Duodenal mucosa (tissue), 2 donors: ENCODE results near the gene MRGPRD.

Experiments
- H3K27ac ChIP-seq: one replicate; pipeline ENCODE4 v1.7.0; 2013; ENCODE audit warnings: low read depth, low read length
- H3K27me3 ChIP-seq, 2 donors: one replicate each; pipeline ENCODE4 v1.7.0; 2013; ENCODE audit warnings: low read length in 2 of 2, control low read depth in 1 of 2; ENCODE audit not compliant: insufficient read depth in 2 of 2, control insufficient read depth in 1 of 2
- H3K36me3 ChIP-seq, 2 donors: one replicate each; pipeline ENCODE4 v1.7.0; 2013; ENCODE audit warnings: low read length in 2 of 2, control low read depth in 1 of 2; ENCODE audit not compliant: insufficient read depth in 2 of 2, control insufficient read depth in 1 of 2
- H3K4me1 ChIP-seq, 2 donors: one replicate each; pipeline ENCODE4 v1.7.0; 2013; ENCODE audit warnings: low read length in 2 of 2, control low read depth in 1 of 2; ENCODE audit not compliant: insufficient read depth in 2 of 2, control insufficient read depth in 1 of 2
- H3K4me3 ChIP-seq, 2 donors: one replicate each; pipeline ENCODE4 v1.7.0; 2013; ENCODE audit warnings: low read length in 2 of 2, low read depth in 1 of 2
- H3K9ac ChIP-seq, 2 donors: one replicate each; pipeline ENCODE4 v1.7.0; 2013; ENCODE audit warnings: low read length in 2 of 2, low read depth in 1 of 2
- H3K9me3 ChIP-seq, 2 donors: one replicate each; pipeline ENCODE4 v1.7.0; 2013; ENCODE audit warnings: low read length in 2 of 2, control low read depth in 1 of 2; ENCODE audit not compliant: control insufficient read depth in 1 of 2

The MRGPRD gene

DNA sequence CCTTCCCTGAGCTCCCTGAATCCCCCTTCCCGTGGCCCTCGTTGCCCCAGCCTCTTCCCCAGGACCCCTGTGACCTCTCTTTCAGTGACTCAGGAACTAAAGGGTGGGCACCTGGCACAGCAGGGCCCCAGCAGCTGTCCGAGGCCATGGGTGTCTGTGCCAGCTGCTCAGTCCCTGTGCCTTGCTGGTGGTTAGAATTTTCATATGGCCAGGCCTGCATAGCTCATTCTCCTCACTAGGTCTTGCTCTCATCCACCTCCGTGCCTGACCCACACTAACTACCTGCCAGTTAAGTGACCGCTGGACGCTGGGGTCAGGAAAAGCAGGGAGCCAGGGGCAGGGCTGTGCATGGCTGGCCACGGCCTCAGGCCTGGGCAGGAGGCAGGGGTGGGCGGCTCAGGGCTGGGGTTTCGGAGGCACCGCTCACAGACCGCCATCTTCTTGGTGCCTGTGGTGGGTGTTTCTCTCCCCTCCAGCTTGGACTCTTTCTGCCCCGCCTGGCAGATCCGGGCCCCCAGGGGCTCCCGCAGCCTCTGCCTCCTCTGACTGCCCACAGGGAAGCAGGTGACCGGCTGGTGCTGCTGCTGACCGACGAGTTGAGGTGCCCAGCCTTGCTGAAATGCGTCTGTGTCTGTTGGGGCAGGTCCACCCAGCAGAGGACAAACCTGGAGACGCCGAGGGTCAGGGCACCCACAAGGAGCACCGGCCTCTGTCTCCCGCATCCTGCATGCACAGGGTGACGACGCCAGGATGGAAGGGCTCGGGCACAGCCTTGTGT lies 20.3 kb downstream of the MRGPRD start:
- no peaks in the 10 kb centered on the region for H3K36me3 ChIP-seq
- peaks cover 2% of the 10 kb centered on the region in 2 donors for H3K4me1 ChIP-seq
- H3K27ac ChIP-seq: no peak overlapping the region
- H3K4me3 ChIP-seq: no peak overlapping the region
- H3K9ac ChIP-seq: no peak overlapping the region
- no peaks in the 10 kb centered on the region for H3K9me3 ChIP-seq
- no peaks in the 10 kb centered on the region for H3K27me3 ChIP-seq

- no peaks in the 10 kb centered on the region for H3K9me3 ChIP-seq
- H3K36me3 ChIP-seq: no peaks in the 10 kb centered on the region
- no peak overlapping the region for H3K4me3 ChIP-seq
- H3K27me3 ChIP-seq: no peaks in the 10 kb centered on the region
- H3K27ac ChIP-seq: no peak overlapping the region
- H3K9ac ChIP-seq: no peak overlapping the region
- H3K4me1 ChIP-seq: peaks cover 4 to 8% of the 10 kb centered on the region in 2 donors
Observed at GRCh38 chr11:68959465-68960293, 21.1 kb downstream of the MRGPRD start.

GRCh38 chr11:68958211-68958610 lies 22.6 kb downstream of the MRGPRD start:
- peaks cover 4 to 8% of the 10 kb centered on the region in 2 donors for H3K4me1 ChIP-seq
- H3K36me3 ChIP-seq: no peaks in the 10 kb centered on the region
- H3K9ac ChIP-seq: no peak overlapping the region
- no peaks in the 10 kb centered on the region for H3K9me3 ChIP-seq
- no peaks in the 10 kb centered on the region for H3K27me3 ChIP-seq
- no peak overlapping the region for H3K4me3 ChIP-seq
- no peak overlapping the region for H3K27ac ChIP-seq

- Histone ChIP-seq H3K27ac (no peak overlapping the region), H3K4me1 (peaks cover 4 to 8% of the 10 kb centered on the region in 2 donors), H3K27me3 (no peaks in the 10 kb centered on the region), H3K9ac (no peak overlapping the region), H3K9me3 (no peaks in the 10 kb centered on the region), H3K36me3 (no peaks in the 10 kb centered on the region), H3K4me3 (no peak overlapping the region)
Observed at GRCh38 chr11:68956547-68957254, 24.1 kb downstream of the MRGPRD start.

DNA sequence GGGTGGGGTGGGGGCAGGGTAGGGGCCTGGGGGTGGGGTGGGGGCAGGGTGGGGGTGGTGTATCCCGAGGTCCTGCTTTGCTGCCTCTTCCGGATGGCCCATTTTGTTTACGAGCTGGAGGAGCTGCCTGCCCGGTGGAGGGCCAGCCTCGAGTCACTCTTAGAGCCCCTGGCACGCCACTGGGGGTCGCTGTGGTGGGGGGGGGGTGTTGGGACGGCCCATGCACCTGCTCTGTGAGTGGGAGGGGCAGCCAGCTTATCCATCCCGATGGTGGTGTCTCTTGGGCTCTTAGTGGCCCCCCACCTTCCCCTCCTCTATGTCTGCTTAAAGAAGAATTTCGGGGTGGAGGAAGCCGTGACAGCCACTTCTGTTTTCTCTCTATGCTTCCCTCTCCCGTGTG lies 24.6 kb downstream of the MRGPRD start:
- no peak overlapping the region for H3K4me3 ChIP-seq
- no peaks in the 10 kb centered on the region for H3K36me3 ChIP-seq
- H3K9me3 ChIP-seq: no peaks in the 10 kb centered on the region
- peaks cover 4 to 8% of the 10 kb centered on the region in 2 donors for H3K4me1 ChIP-seq
- H3K27me3 ChIP-seq: no peaks in the 10 kb centered on the region
- no peak overlapping the region for H3K27ac ChIP-seq
- no peak overlapping the region for H3K9ac ChIP-seq

GRCh38 chr11:68955607-68955958 lies 25.2 kb downstream of the MRGPRD start:
- Histone ChIP-seq H3K4me3 (no peak overlapping the region), H3K27ac (no peak overlapping the region), H3K9ac (no peak overlapping the region)

DNA sequence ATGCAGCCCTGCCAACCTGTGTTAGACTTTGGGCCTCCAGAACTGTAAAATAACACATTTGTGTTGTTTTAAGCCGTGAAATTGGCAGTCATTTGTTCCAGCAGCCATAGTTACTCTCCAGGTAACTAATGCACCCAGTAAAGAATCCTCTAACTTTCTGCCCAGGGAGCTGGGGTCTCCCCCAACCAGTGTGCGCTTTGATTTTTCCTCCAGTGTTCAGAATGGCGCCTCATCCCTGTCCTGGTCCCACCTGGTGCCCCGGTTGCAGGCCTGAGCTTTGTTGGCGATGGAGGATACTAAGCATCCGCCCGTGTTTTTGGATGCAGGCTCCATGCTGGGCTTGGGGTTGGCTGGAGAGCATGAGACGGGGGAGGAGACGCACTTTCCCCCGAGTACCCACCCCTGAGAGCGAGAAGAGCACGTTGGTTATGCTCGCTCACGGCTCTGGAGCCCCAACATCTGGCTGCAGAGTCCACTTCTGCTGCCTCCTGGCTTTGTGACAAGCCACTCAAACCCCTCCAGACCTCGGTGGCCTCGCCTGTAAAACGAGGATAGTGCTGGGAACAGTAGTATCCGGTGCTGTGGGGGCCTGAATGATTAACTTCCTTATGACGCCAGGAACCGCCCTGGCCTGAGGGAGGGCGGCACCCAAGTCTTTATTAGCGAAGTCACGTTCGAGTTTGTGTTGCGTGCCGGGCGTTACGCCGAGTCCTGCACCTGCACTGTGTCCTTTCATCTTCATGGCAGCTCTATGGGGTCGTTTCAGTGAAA lies 25.8 kb downstream of the MRGPRD start:
- peaks cover 4 to 8% of the 10 kb centered on the region in 2 donors for H3K4me1 ChIP-seq
- no peak overlapping the region for H3K4me3 ChIP-seq
- no peak overlapping the region for H3K27ac ChIP-seq
- no peak overlapping the region for H3K9ac ChIP-seq
- H3K9me3 ChIP-seq: no peaks in the 10 kb centered on the region
- no peaks in the 10 kb centered on the region for H3K27me3 ChIP-seq
- H3K36me3 ChIP-seq: no peaks in the 10 kb centered on the region

More at GRCh38 chr11:68955607-68955958, 25.2 kb downstream of the MRGPRD start:
- Histone ChIP-seq H3K4me1 (peaks cover 4 to 8% of the 10 kb centered on the region in 2 donors), H3K36me3 (no peaks in the 10 kb centered on the region), H3K9me3 (no peaks in the 10 kb centered on the region), H3K27me3 (no peaks in the 10 kb centered on the region)

DNA sequence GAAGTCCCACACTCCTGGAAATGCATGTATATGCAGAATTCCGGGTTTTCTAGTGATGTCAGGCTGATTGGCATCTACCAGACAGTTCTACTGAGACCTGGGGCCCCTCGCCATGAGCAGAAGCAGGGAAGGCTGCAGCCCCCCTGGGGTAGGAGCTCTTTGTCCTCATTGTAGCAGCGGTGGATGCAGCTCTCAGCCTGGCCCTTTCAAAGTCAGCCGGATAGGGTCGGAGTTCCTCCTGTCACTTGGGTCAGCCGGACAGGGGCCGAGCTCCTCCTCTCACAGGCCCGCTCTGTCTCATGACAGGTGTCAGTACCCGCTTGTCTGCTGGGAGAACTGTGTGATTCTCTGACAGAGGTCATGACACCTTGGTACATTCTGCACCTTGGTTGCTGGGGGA lies 30.0 kb downstream of the MRGPRD start:
- H3K4me1 ChIP-seq: peaks cover 4 to 12% of the 10 kb centered on the region in 2 donors
- H3K4me3 ChIP-seq: no peak overlapping the region
- no peaks in the 10 kb centered on the region for H3K36me3 ChIP-seq
- H3K9ac ChIP-seq: no peak overlapping the region
- H3K9me3 ChIP-seq: no peaks in the 10 kb centered on the region
- no peak overlapping the region for H3K27ac ChIP-seq
- no peaks in the 10 kb centered on the region for H3K27me3 ChIP-seq

DNA sequence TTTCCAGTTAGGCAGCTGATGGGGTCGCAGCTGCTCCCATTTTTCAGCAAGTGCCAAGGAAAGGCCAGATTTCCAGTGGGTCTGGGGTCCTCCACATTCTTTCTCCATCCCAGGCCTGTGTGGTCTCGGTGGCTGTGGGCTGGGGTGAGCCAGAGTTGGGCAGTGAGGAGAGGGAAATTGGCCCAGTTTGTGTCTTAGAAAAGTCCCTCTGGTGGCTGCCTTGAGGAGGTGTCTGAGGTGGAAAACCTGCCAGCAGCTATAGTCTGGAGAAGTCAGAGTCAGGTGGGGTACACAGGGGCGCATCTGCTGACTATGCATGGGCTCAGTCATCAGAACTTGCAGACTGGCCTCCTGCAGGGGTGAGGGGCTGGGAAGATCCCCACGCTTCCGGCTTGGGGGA lies 30.5 kb downstream of the MRGPRD start:
- Histone ChIP-seq H3K9ac (no peak overlapping the region), H3K27ac (no peak overlapping the region), H3K4me3 (no peak overlapping the region), H3K9me3 (no peaks in the 10 kb centered on the region), H3K4me1 (peaks cover under 1 to 8% of the 10 kb centered on the region in 2 donors), H3K36me3 (no peaks in the 10 kb centered on the region), H3K27me3 (no peaks in the 10 kb centered on the region)
